Naive thymus-derived CD8-positive, alpha-beta T cell (primary cell): ENCODE results near the gene SSX2IP. TPM values are rescaled to one million over a fixed set of nuclear protein-coding genes. Genes with fewer than 3 reads are reported as not detected.
A peak's percentile ranks its signal among the peaks of the same experiment; 100 is the strongest.
"Not testable (repeated sequence)": the region's sequence is repeated elsewhere in the genome, so short reads cannot be mapped to it uniquely, and the experiment has no call there.

Experiments
- ATAC-seq, 2 donors: fragments of 150-1000 bp; cut with Tn5 transposase in 1 of 2; sonication (Bioruptor Pico), chemical (Tn5 transposase) in 1 of 2; 1 replicate in 1 of 2; 2 replicates in 1 of 2; pipeline ENCODE4 v1.10.0; 2021; ENCODE audit warnings: mild to moderate bottlenecking in 2 of 2, moderate library complexity in 2 of 2
- POLR2A ChIA-PET: fragments of 350-600 bp; sonication (Branson Sonifier 250); formaldehyde crosslinking; loops from one replicate; lab custom pipeline; 2021; ENCODE audit warnings: antibody characterized with exemption; lab: Charles Lee
- DNase-seq, 10 donors: peaks; one replicate each; pipeline versions ENCODE4 v3.0.0 to v3.0.0-alpha.2; 2020 to 2022
- H3K27ac Mint-ChIP-seq, 10 donors: one replicate each; pipeline ENCODE4 v1.8.0; 2020 to 2022; ENCODE audit warnings: mild to moderate bottlenecking in 10 of 10, mixed read lengths in 10 of 10, moderate library complexity in 4 of 10, inconsistent platforms in 1 of 10
- H3K27me3 Mint-ChIP-seq, 5 donors: one replicate each; pipeline ENCODE4 v1.8.0; 2021 to 2022; ENCODE audit warnings: mixed read lengths in 5 of 5
- H3K36me3 Mint-ChIP-seq, 3 donors: one replicate each; pipeline ENCODE4 v1.8.0; 2020 to 2022; ENCODE audit warnings: mixed read lengths in 3 of 3, mild to moderate bottlenecking in 2 of 3, inconsistent platforms in 1 of 3
- H3K4me1 Mint-ChIP-seq, 4 donors: one replicate each; pipeline ENCODE4 v1.8.0; 2021 to 2022; ENCODE audit warnings: mixed read lengths in 4 of 4
- H3K4me3 Mint-ChIP-seq, 10 donors: one replicate each; pipeline ENCODE4 v1.8.0; 2020 to 2022; ENCODE audit warnings: mild to moderate bottlenecking in 10 of 10, mixed read lengths in 10 of 10, moderate library complexity in 6 of 10, inconsistent platforms in 1 of 10
- H3K9me3 Mint-ChIP-seq, 9 donors: one replicate each; pipeline ENCODE4 v1.8.0; 2020 to 2022; ENCODE audit warnings: mixed read lengths in 9 of 9, mild to moderate bottlenecking in 3 of 9, inconsistent platforms in 1 of 9, moderate library complexity in 1 of 9
- polyA plus RNA-seq, 3 donors: library from polyadenylated mRNA; unstranded; fragments of 300-500 nt; fragmentation: Illumina TruSeq; gene quantifications; one replicate each; pipeline ENCODE4 v1.2.3, GENCODE V29; 2021
- total RNA-seq, 8 experiments: library from RNA in 2 of 8; stranded (reverse) in 2 of 8; gene quantifications; one replicate each; pipeline ENCODE4 v1.2.3 and lab custom pipeline; 2021 to 2026

SSX2IP gene
- total and polyA plus RNA-seq, 5 experiments from 2014 or later: 6.9 to 11.4 (median 9.9) TPM

DNA sequence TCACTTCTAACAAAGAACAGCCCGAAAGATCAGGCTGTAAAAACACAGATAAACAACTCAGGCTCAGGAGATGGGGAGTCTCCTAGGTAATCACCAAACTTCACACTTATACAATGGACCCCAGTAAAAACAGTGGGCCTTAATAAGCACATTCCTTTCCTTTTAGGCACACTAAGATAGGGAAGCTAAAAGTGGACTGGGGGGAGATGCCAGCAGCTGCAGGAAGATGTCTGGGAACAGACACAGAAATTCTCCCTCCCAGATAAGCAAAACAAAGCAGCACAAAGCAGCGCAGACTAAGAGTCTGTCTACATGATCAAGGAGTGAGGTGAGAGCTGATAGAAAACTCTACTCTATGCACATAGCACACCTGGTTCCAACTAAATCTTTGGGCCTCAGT, 87.0 kb downstream of the SSX2IP start:
- no peak overlapping the region for H3K4me3 Mint-ChIP-seq
- no peak for ATAC-seq
- peaks cover 0 to 8% (median 2%) of the 10 kb centered on the region in 4 donors for H3K4me1 Mint-ChIP-seq
- H3K27me3 Mint-ChIP-seq: peaks cover 0 to 1% (median 0%) of the 10 kb centered on the region in 5 donors
- H3K36me3 Mint-ChIP-seq: peaks cover 0 to 41% (median 34%) of the 10 kb centered on the region in 3 donors
- POLR2A ChIA-PET: no interaction called here
- no peak for DNase-seq
- H3K9me3 Mint-ChIP-seq: peaks cover 0 to 41% (median 29%) of the 10 kb centered on the region in 9 donors
- H3K27ac Mint-ChIP-seq: peak overlapping the region in 5 of 10 donors; percentile 11 to 70 (median 37)

DNA sequence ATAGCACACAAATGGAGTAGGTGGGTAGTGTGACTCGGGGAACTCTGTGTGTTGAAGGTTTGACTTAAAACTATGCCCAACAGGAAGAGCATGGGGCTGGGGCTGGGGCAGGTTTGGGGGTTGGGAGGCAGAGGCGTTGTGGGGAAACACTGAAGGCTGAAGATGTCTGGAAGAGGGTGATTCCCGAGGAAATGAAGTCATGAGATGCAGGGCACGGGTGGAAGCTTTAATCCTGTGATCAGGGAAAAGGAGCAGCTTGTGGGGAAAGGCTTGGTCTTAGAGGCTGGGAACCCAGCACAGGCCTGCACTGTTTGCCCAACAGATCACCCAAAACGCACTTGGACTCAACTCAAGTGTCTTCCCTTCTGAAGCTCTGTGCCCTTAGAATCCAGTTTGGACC, 89.5 kb downstream of the SSX2IP start:
- peaks cover 0 to 29% (median 20%) of the 10 kb centered on the region in 9 donors for H3K9me3 Mint-ChIP-seq
- H3K27ac Mint-ChIP-seq: peak overlapping the region in 1 of 10 donors; percentile 52
- ATAC-seq (no peak), DNase-seq (no peak)
- POLR2A ChIA-PET: interaction anchor here (2.0 kb wide), 1 partner anchor 11 kb away, joined by 6 read pairs; no protein-coding TSS in a partner anchor
- peaks cover 0 to 8% (median 2%) of the 10 kb centered on the region in 4 donors for H3K4me1 Mint-ChIP-seq
- H3K36me3 Mint-ChIP-seq: peaks cover 0 to 30% (median 25%) of the 10 kb centered on the region in 3 donors
- H3K27me3 Mint-ChIP-seq: peaks cover 0 to under 1% (median 0%) of the 10 kb centered on the region in 5 donors
- no peak overlapping the region for H3K4me3 Mint-ChIP-seq

DNA sequence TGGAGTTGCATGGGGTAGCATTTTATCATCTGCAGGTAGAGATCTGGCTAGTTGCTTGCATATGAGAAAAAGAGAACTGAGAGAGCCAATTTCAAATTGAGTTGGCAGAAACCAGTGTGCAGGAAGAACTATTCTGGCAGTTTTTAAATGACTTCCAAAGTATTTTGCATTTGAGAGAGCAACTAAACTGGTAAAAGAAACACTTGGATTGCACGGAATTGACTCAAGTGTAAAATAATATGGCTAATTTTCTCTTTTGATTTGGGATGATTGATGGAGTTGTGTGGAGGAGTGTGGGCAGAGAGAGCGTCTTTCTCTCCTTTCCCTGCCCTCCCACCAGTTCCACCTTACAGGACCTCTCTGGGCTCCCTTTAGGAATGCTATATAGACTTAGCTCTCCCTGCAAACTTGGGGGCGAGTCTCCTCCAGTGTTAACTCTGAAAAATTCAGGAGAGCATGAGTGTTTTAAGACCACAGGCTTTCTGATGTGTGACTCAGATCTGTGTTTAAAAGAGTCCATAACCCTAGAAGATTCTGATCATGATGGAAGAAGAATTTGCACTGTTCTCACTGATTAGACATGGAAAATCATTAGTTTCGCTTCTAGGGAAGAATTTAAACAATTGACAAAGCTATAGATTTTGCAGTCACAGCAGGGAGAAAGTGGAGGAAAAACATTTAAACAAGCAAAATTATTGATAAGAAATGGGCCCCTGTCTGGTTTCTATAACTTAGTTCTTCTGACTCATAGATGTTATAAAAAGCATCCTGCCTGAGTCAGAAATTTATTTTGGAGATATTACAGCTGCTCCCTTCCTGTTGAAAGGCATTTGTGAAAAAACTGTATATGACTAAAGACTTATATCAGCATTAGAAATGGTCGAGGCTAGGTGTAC, 91.2 kb downstream of the SSX2IP start:
- H3K4me3 Mint-ChIP-seq: no peak overlapping the region
- POLR2A ChIA-PET: no interaction called here
- peaks cover 0 to 14% (median 3%) of the 10 kb centered on the region in 9 donors for H3K9me3 Mint-ChIP-seq
- ATAC-seq: no peak
- H3K4me1 Mint-ChIP-seq: peaks cover 0 to 8% (median 2%) of the 10 kb centered on the region in 4 donors
- DNase-seq: no peak
- H3K36me3 Mint-ChIP-seq: peaks cover 0 to 14% (median 8%) of the 10 kb centered on the region in 3 donors
- no peaks in the 10 kb centered on the region for H3K27me3 Mint-ChIP-seq
- peak overlapping the region in 3 of 10 donors; percentile 2 to 62 (median 52) for H3K27ac Mint-ChIP-seq

DNA sequence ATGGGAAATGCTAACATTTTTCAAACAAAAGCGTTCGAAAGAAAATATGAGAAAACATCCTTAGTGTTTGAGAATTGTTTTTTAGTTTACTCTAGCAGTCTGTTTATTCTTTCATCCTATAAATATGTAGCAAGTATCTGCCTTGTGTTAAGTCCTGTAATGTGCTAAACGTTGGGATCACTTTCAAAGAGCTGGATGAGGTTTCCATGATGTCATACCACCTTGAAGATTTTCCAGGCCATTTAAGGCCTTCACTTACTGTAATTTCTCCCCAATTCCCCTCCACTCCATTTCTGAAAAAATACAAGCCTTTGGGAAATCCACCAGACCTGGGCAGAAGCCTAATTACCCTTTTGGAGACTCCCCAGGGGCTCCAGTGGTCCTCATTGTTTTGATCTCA, 91.8 kb downstream of the SSX2IP start:
- H3K4me3 Mint-ChIP-seq: no peak overlapping the region
- DNase-seq: no peak
- no peak overlapping the region for H3K27ac Mint-ChIP-seq
- H3K4me1 Mint-ChIP-seq: peaks cover 0 to 8% (median 2%) of the 10 kb centered on the region in 4 donors
- peaks cover 0 to under 1% (median 0%) of the 10 kb centered on the region in 5 donors for H3K27me3 Mint-ChIP-seq
- POLR2A ChIA-PET: no interaction called here
- peaks cover 0 to 7% (median 3%) of the 10 kb centered on the region in 3 donors for H3K36me3 Mint-ChIP-seq
- no peak for ATAC-seq
- H3K9me3 Mint-ChIP-seq: peaks cover 0 to 7% (median 0%) of the 10 kb centered on the region in 9 donors

- Mint-ChIP-seq H3K9me3 (peaks cover 0 to 6% (median 2%) of the 10 kb centered on the region in 9 donors), H3K27ac (no peak overlapping the region), H3K4me1 (peaks cover 0 to 8% (median 0%) of the 10 kb centered on the region in 4 donors), H3K4me3 (no peak overlapping the region), H3K27me3 (peaks cover 0 to 7% (median 0%) of the 10 kb centered on the region in 5 donors), H3K36me3 (peaks cover 0 to under 1% (median under 1%) of the 10 kb centered on the region in 3 donors)
- DNase-seq (no peak), ATAC-seq (no peak)
- POLR2A ChIA-PET: no interaction called here
Measured at GRCh38 chr1:84597011-84597410, 93.2 kb downstream of the SSX2IP start.

DNA sequence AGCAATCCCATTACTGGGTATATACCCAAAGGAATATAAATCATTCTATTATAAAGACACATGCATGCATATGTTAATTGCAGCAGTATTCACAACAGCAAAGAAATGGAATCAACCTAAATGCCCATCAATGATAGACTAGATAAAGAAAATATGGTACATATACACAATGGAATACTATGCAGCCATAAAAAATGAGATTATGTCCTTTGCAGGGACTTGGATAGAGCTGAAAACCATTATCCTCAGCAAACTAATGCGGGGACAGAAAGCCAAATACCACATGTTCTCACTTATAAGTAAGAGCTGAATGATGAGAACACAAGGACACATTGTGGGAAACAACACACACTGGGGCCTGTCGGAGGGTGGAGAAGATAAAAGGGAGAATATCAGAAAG, 95.3 kb downstream of the SSX2IP start:
- H3K9me3 Mint-ChIP-seq, DNase-seq, H3K36me3 Mint-ChIP-seq, H3K4me3 Mint-ChIP-seq, ATAC-seq, POLR2A ChIA-PET, H3K27ac Mint-ChIP-seq, H3K4me1 Mint-ChIP-seq: not testable (repeated sequence)
- peaks cover 0 to 15% (median 2%) of the 10 kb centered on the region in 5 donors for H3K27me3 Mint-ChIP-seq

Other genes starting within 250 kb of the SSX2IP start
- 10 to 100 TPM; 50.2 to 52.4 TPM for gene RPF1, start 211.2 kb downstream of the SSX2IP start, total RNA-seq
- 10 to 100 TPM; 55.2 to 64.2 (median 58.4) TPM for gene RPF1, start 211.2 kb downstream of the SSX2IP start, polyA plus RNA-seq
- gene SPATA1, start 184.1 kb downstream of the SSX2IP start, total RNA-seq: 1 to 10 TPM; 2.2 to 2.5 TPM
- gene SPATA1, start 184.1 kb downstream of the SSX2IP start, polyA plus RNA-seq: not detected
- gene GNG5, start 183.9 kb downstream of the SSX2IP start, total RNA-seq: 10 to 100 TPM; 32.5 to 39.5 TPM
- gene GNG5, start 183.9 kb downstream of the SSX2IP start, polyA plus RNA-seq: 100 to 1,000 TPM; 214 to 259 (median 233) TPM
- gene CTBS, start 116.0 kb downstream of the SSX2IP start, total RNA-seq: 10 to 100 TPM; 18.0 to 19.8 TPM
- gene CTBS, start 116.0 kb downstream of the SSX2IP start, polyA plus RNA-seq: 10 to 100 TPM; 16.3 to 21.1 (median 18.2) TPM
- gene LPAR3, start 202.7 kb upstream of the SSX2IP start, total RNA-seq: 1 to 10 TPM; 1.4 TPM
- 1 to 10 TPM in 2 of 3 donors, under 1 TPM in 1; 0.40 to 2.3 (median 1.7) TPM for gene LPAR3, start 202.7 kb upstream of the SSX2IP start, polyA plus RNA-seq